ENCODE data around the gene TMEM222.
A peak's percentile ranks its signal among the peaks of the same experiment; 100 is the strongest.
"Not testable (repeated sequence)": the region's sequence is repeated elsewhere in the genome, so short reads cannot be mapped to it uniquely, and the experiment has no call there.

The TMEM222 gene

GRCh38 chr1:27321813-27322568 is at the start of gene TMEM222:
TMEM222 (plus strand) TSS chr1:27322163; CDS start chr1:27322198, 35 bp downstream.
- peak; percentile 89 for DNase-seq

GRCh38 chr1:27274204-27274603 is 47.8 kb upstream of the TMEM222 start:
- no peak for DNase-seq

GRCh38 chr1:27275696-27276095 is 46.3 kb upstream of the TMEM222 start:
- DNase-seq: no peak

GRCh38 chr1:27284425-27285273 is 37.3 kb upstream of the TMEM222 start:
- peak; percentile 80 for DNase-seq

GRCh38 chr1:27285274-27285660 is 36.7 kb upstream of the TMEM222 start:
- DNase-seq: no peak

GRCh38 chr1:27285821-27286220 is 36.1 kb upstream of the TMEM222 start:
- not testable (repeated sequence) for DNase-seq

GRCh38 chr1:27289125-27289524 is 32.8 kb upstream of the TMEM222 start:
- DNase-seq: not testable (repeated sequence)

- DNase-seq: no peak
Observed at GRCh38 chr1:27290581-27290980, 31.4 kb upstream of the TMEM222 start.

GRCh38 chr1:27292106-27292505 is 29.9 kb upstream of the TMEM222 start:
- no peak for DNase-seq

- DNase-seq: no peak
Observed at GRCh38 chr1:27293915-27294314, 28.0 kb upstream of the TMEM222 start.

GRCh38 chr1:27296773-27297291 is 25.1 kb upstream of the TMEM222 start:
- peak; percentile 39 for DNase-seq

- no peak for DNase-seq
Observed at GRCh38 chr1:27297903-27298302, 24.1 kb upstream of the TMEM222 start.

- DNase-seq: peak; percentile 55
Observed at GRCh38 chr1:27298632-27299384, 23.2 kb upstream of the TMEM222 start.

GRCh38 chr1:27299385-27300271 is 22.3 kb upstream of the TMEM222 start:
- peak; percentile 33 for DNase-seq

- DNase-seq: peak; percentile 76
Observed at GRCh38 chr1:27300341-27301051, 21.5 kb upstream of the TMEM222 start.

- DNase-seq: no peak
Observed at GRCh38 chr1:27301052-27301422, 20.9 kb upstream of the TMEM222 start.

GRCh38 chr1:27301582-27302199 is 20.3 kb upstream of the TMEM222 start:
- no peak for DNase-seq

GRCh38 chr1:27302612-27303011 is 19.4 kb upstream of the TMEM222 start:
- DNase-seq: no peak

- DNase-seq: no peak
Observed at GRCh38 chr1:27303509-27303908, 18.5 kb upstream of the TMEM222 start.

- no peak for DNase-seq
Observed at GRCh38 chr1:27306071-27306470, 15.9 kb upstream of the TMEM222 start.

Data from NCI-H1694 (cell line).